Measurements from ENCODE around the gene MAP1S. TPM values are rescaled to one million over a fixed set of nuclear protein-coding genes. Genes with fewer than 3 reads are reported as not detected.
A peak's percentile ranks its signal among the peaks of the same experiment; 100 is the strongest.

Gene MAP1S
- total RNA-seq, 1 donor from 2014 or later, result 92.3 TPM

DNA sequence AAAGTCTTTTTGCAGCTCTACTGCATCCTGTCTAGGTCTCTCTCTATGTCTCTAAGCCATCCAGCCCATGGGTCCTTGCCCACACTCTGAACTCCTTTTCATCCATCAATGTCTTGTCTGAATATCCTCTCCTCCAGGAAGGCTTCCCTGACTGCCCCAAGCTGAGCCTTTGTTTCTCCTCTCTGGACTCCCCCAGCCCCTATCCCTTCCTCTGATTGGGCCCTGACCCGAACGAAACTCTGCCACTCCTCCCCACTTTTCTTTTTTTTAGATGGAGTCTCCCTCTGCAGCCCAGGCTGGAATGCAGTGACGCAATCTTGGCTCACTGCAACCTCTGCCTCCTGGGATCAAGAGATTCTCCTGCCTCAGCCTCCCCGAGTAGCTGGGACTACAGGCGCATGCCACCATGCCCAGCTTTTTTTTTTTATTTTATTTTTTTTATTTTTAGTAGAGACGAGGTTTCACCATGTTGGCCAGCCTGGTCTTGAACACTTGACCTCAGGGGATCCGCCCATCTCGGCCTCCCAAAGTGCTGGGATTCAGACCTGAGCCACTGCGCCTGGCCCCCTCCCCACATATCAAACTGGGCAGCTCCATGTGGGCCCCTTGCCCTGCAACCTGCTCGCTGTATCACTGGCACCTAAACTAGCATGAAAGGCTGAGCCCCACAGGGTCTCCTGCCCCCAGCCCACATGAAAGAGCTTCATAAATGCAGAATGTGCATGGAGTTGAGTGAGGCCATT, 30.3 kb upstream of the MAP1S start:
- no peak for DNase-seq (ENCODE audit: low spot score)

DNA sequence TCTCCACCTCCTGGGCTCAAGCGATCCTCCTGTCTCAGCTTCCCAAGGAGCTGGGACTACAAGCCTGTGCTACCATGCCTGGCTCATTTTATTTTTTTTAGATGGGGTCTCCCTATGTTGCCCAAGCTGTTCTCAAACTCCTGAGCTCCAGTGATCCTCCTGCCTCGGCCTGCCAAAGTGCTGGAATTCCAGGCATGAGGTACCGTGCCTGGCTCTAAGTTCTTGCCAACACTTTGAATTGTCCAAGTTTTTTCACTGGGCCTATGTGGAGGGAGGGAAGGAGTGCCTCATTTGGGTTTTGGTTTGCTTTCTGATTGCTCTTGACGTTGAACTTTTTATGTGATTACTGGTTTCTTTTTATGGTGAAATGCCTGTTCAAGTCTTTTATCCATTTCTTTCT, 26.7 kb upstream of the MAP1S start:
- DNase-seq (ENCODE audit: low spot score), result no peak

DNA sequence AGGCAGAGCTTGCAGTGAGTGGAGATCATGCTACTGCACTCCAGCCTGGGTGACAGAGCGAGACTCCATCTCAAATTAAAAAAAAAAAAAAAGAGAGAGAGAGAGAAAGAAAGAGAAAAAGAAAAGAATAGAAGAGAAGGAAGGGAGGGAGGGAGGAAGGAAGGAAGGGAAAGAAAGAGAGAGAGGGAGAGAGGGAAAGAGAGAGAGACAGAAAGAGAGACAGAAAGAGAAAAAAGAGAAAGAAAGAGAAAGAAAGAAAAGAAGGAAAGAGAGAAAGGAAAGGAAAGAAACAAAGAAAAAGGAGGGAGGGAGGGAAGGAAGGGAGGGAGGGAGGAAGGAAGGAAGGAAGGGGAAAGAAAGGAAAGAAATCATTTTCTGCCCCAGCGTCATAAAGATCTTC, 24.1 kb upstream of the MAP1S start:
- no peak for DNase-seq (ENCODE audit: low spot score)

DNA sequence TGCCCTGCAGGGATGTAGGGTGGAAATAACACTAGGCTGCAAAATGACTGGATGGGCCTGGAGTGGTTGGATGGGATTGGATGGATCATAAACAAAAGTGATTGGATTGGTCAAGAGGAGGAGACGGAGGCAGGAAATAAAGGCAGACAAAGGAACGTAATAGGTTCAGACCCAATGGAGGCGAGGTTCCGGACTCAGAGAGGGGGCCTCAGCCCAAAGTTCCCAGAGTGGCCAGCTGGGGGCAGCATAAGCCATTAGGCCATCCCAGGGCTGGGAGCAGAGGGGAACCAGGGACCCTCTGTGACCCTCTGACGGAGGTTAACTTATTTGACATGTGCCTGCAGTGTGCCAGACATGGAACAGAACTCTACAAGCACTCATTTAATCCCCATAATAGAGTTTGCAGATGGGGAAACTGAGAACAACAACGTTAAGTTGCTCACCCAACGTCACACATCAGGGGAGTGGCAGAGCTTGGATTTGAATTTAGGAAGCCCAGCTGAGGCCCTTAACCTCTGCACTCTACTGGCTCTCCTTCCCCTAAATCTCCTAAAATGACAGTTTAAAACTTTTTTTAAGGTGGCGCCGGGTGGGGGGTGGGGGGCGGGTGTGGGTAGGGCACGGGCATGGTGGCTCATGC, 15.3 kb upstream of the MAP1S start:
- peak; percentile 52 for DNase-seq (ENCODE audit: low spot score)

DNA sequence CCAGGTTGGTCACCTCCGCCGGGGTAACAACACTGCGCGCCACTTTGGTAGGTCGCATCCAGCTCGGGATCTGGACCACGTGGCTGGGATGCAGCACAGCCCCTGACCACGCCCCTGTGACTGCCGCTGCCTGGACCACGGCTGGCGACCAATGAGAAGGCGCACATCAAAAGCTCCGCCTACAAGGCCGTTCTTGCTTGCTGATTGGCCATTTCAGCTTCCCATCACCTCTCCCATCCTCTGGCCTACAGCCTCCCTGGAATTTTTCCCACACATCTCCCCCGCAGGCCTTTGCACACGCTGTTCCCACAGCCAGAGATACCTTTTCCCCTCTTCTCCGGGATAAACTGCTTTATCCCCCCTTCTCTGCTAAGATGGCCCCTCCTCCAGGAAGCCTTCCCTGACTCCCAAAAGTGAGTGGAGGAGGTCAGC, 12.5 kb upstream of the MAP1S start:
- DNase-seq (ENCODE audit: low spot score), result no peak

DNA sequence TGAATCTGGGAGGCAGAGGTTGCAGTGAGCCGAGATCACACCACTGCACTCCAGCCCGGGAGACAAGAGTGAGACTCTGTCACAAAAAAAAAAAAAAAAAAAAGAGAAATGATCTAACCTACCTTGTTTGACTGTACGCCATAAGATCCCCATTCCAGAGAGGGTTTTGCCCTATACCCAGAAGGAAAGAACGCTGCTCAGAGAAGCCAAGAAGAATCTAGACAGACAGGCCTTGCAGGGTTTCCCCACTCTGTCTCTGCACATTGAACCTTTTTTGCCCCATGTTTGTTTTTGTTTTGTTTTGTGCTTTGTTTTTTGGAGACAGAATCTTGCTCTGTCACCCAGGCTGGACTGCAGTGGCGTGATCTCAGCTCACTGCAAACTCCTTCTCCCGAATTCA, 7.4 kb upstream of the MAP1S start:
- no peak for DNase-seq (ENCODE audit: low spot score)

DNA sequence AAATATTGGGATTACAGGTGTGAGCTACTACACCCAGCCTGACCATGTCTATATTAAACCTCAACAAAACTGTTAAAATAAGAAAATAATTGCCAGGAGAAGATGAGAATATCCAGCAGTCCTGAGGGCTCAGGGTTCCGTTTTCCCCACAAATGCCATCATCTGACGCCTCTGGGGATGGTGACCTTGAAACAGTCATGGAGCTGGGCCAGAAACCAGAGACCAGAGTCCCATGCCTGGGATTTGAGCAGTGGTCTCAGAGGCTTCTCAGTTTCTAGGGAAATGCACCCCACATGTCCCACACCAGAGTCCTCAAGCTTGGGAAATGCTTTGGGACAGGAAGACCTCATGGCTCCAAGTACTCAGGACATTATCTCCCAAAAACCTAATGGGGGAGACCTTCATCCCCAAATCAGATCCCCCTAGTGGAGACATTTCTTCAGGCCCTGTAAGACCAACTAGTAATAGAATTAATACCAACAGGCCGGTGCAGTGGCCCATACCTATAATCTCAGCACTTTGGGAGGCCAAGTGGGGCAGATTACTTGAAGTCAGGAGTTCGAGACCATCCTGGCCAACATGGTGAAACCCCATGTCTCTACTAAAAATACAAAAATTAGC, 2.9 kb upstream of the MAP1S start:
- no peak for DNase-seq (ENCODE audit: low spot score)

DNA sequence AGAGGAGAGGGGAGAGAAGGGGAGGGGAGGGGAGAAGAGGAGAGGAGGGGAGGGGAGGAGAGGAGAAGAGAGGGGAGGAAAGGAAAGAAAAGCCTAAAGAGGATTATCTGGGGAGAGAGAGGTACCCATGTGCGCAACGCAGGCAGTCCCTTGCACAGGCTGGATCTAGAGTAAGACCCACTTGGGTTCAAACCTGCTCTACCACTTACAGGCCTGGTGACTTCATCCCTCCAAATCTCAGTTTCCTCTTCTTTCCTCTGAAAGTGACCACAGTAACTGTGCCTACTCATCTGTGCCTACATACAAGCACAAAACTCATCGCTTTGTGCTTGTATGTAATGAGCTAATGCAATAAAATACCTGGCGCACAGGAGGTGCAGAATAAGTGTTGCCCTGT, 732 bp upstream of the MAP1S start:
- no peak for DNase-seq (ENCODE audit: low spot score)

DNA sequence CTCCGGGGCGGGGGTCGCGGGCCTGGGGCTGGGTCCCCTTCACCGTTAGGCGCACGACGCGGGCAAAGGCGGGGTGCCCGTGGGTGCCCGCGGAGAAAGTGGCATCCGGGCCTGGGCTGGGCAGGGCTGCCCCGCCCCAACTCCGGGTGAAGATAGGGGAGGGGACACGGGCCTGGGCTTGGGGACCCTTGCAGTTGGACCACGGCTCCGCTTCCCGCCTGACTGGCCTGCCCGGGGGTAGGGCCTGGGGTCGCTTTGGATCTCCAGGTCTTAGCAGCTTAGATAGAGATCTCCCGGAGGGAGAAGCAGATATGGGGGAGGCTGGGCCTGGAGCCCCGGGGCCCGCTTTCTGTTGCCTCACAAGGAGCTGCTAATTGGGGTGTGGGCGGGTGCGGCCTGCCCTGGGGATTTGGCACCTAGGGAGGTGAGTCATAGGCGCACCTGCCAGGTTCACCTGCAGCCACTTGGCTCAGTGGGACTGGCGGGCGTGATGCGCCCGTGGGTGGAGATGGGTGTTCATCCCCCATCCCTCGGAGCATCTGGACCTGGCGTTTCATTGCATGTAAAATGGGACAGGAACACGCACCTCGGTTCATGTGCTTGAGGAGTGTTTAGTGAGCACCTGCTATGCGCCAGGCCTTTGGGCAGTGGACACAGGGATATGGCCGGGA, 585 bp downstream of the MAP1S start:
- peak; percentile 32 for DNase-seq (ENCODE audit: low spot score)

DNA sequence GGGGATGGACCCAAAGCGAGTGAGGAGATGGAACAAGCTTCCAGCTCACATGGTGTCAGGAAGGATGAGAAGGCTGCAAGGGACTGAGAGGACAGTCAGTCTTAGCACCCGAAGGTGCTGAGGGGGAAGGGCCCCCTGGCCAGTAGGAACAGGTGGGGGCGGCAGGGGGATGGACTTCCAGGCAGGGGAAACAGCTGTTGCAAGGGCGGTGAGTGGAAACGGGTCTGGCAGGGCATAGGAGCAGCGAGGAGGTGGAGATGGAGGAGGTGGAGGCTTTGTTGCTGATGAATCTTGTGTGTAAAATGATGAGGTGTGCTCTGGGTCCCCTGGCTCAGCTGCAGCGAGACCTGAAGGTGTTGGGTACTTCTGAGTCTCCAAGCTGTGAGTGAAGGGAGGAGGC, 1.2 kb downstream of the MAP1S start:
- no peak for DNase-seq (ENCODE audit: low spot score)

DNA sequence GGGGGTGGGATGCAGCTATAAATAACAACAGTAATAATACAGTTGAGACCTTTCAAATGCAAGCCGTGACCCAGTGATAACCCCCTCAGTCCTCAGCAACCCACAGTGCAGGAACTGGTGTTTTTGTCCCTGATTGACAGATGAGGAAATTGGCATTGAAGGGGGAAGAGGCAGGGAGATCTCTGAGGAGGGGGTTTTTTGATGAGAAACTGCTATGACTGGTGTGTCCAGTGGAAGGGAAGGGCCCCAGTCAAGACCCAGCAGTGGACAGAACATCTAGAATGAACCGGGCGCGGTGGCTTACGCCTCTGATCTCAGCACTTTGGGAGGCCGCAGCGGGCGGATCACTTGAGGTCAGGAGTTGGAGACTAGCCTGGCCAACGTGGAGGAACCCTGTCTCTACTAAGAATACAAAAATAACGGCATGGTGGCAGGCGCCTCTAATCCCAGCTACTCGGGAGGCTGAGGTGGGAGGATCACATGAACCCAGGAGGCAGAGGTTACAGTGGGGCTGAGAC, 1.9 kb downstream of the MAP1S start:
- no peak for DNase-seq (ENCODE audit: low spot score)

DNA sequence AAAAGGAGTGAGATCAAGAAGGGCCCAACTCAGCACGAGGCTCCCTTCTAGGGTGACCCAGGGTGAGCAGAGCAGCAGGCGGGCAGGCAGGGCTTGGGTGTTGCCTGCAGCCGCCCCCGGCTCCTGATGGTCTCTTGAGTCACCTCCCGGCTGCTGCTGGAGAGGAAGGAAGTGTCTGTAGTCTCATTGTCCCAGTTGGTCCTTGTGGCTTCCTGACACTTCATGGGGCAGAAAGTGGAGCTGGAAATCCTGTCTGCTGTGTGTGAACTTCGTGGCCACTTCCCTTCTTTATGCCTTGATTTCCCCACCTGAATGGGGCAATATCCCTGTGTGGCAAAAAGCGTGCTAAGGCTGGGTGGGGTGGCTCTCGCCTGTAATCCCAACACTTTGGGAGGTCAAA, 2.5 kb downstream of the MAP1S start:
- DNase-seq (ENCODE audit: low spot score), result no peak

DNA sequence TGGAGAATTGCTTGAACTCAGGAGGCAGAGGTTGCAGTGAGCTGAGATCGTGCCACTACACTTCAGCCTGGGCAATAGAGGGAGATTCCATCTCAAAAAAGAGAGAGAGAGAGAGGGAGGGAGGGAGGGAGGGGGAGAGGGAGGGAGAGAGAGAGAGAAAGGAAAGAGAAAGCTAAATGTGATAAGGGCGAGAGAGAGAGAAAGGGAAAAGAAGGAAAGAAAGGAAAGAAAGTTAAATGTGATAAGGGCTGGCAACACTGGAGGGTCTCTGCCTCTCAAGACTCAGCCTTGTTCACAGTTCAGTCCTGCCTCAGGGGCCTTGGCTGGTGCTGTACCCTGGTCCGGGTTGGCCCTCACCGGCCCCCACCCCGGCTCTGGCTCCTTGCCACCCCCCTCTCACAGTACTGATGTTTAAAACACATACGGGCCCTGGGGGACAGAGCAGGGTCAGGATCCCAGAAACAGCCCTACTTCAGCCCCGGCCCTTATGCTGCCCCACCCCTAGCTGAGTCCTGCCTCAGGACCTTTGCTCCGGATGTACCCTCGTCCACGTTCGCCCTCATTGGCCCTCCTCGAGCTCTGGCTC, 3.5 kb downstream of the MAP1S start:
- no peak for DNase-seq (ENCODE audit: low spot score)

DNA sequence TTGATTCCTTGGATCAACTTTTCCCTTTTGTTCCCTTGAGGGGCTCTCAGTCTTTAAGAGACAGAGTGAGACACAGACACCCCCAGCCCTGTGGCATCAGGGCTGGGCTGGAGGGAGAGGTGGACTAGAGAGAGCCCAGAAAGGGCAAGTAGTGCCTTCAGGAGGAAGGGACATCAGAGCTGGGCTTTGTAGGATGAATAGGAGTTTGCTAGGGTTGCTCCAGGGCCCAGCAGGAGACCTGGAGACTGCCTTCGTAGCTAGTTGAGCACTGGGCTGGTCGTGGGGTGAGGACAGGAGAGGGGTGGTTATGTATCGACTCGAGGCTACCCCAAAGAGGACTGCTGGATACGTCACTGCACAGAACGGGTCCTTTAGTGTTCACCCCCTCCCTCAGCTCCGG, 5.4 kb downstream of the MAP1S start:
- DNase-seq (ENCODE audit: low spot score), result no peak

DNA sequence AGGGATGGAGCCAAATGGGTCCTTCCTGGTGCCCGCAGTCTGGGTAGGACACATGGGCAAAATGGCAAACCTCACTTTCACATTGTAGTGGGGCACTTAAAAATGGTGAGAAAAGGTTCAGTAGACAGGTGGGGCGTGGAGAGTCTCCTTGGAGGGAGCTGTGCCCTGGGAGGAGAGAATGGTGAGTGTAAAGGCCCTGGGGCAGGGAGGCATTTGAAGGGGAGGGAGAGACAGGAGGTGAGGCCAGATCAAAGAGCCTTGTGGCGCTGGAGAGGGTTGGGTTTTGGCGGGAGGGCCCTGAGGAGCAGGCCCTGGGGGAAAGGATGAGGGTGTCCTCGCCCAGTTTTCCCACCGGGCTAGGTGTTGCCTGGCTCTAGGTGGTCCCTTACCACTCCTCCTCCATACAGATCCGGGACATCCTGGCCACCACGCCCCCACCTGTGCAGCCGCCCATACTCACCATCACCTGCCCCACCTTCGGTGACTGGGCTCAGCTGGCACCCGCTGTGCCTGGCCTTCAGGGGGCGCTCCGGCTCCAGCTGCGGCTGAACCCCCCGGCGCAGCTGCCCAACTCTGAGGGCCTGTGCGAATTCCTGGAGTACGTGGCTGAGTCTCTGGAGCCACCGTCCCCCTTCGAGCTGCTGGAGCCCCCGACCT, 6.3 kb downstream of the MAP1S start:
- no peak for DNase-seq (ENCODE audit: low spot score)

DNA sequence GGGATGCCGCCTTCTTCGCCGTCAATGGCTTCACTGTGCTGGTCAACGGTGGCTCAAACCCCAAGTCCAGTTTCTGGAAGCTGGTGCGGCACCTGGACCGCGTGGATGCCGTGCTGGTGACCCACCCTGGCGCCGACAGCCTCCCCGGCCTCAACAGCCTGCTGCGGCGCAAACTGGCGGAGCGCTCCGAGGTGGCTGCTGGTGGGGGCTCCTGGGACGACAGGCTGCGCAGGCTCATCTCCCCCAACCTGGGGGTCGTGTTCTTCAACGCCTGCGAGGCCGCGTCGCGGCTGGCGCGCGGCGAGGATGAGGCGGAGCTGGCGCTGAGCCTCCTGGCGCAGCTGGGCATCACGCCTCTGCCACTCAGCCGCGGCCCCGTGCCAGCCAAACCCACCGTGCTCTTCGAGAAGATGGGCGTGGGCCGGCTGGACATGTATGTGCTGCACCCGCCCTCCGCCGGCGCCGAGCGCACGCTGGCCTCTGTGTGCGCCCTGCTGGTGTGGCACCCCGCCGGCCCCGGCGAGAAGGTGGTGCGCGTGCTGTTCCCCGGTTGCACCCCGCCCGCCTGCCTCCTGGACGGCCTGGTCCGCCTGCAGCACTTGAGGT, 7.0 kb downstream of the MAP1S start:
- no peak for DNase-seq (ENCODE audit: low spot score)

DNA sequence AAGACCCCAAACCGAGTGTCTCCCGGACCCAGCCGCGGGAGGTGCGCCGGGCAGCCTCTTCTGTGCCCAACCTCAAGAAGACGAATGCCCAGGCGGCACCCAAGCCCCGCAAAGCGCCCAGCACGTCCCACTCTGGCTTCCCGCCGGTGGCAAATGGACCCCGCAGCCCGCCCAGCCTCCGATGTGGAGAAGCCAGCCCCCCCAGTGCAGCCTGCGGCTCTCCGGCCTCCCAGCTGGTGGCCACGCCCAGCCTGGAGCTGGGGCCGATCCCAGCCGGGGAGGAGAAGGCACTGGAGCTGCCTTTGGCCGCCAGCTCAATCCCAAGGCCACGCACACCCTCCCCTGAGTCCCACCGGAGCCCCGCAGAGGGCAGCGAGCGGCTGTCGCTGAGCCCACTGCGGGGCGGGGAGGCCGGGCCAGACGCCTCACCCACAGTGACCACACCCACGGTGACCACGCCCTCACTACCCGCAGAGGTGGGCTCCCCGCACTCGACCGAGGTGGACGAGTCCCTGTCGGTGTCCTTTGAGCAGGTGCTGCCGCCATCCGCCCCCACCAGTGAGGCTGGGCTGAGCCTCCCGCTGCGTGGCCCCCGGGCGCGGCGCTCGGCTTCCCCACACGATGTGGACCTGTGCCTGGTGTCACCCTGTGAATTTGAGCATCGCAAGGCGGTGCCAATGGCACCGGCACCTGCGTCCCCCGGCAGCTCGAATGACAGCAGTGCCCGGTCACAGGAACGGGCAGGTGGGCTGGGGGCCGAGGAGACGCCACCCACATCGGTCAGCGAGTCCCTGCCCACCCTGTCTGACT, 7.9 kb downstream of the MAP1S start:
- DNase-seq (ENCODE audit: low spot score), result no peak

DNA sequence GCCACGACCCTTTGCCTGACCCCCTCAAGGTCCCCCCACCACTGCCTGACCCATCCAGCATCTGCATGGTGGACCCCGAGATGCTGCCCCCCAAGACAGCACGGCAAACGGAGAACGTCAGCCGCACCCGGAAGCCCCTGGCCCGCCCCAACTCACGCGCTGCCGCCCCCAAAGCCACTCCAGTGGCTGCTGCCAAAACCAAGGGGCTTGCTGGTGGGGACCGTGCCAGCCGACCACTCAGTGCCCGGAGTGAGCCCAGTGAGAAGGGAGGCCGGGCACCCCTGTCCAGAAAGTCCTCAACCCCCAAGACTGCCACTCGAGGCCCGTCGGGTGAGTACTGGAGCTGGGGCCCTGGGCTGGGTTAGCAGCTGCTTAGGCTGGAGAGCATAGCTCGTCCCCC, 8.6 kb downstream of the MAP1S start:
- no peak for DNase-seq (ENCODE audit: low spot score)

DNA sequence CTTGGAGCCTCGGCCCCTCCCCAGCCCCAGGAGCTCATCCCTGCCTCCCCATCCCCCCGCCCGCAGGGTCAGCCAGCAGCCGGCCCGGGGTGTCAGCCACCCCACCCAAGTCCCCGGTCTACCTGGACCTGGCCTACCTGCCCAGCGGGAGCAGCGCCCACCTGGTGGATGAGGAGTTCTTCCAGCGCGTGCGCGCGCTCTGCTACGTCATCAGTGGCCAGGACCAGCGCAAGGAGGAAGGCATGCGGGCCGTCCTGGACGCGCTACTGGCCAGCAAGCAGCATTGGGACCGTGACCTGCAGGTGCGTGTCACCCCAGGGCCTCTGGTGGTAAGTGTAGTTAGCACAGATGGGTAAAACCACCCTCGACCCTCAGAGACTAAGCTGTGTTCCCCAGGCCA, 13.8 kb downstream of the MAP1S start:
- no peak for DNase-seq (ENCODE audit: low spot score)

DNA sequence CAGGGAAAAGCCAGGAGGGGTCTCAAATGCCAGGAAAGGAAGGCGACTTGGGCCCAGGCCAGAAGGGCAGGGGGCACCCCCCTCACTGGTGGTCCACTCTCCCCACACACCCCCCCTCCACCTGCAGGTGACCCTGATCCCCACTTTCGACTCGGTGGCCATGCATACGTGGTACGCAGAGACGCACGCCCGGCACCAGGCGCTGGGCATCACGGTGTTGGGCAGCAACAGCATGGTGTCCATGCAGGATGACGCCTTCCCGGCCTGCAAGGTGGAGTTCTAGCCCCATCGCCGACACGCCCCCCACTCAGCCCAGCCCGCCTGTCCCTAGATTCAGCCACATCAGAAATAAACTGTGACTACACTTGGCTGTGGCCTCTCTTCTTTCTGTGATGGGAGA, 14.9 kb downstream of the MAP1S start:
- DNase-seq (ENCODE audit: low spot score), result no peak
